CD14-positive monocyte (primary cell): Measurements from ENCODE around the gene ST8SIA3. TPM values are rescaled to one million over a fixed set of nuclear protein-coding genes. Genes with fewer than 3 reads are reported as not detected.

Experiments
- DNase-seq, 3 donors: peaks; one replicate each; pipeline ENCODE4 v3.0.0-alpha.2; 2011 to 2022
- H2AFZ ChIP-seq: 2 replicates; pipeline ENCODE4 v1.6.0; 2012; ENCODE audit warnings: mild to moderate bottlenecking, low read depth, low read length, inconsistent platforms; ENCODE audit not compliant: insufficient read depth, poor library complexity, severe bottlenecking
- H3K27ac ChIP-seq, 2 donors: 1 replicate in 1 of 2; 2 replicates in 1 of 2; pipeline ENCODE4 v1.5.1; 2012 to 2013; ENCODE audit warnings: low read length in 2 of 2, control low read depth in 1 of 2, inconsistent platforms in 1 of 2, low read depth in 1 of 2, mild to moderate bottlenecking in 1 of 2
- H3K27me3 ChIP-seq, 2 donors: one replicate each; pipeline versions ENCODE4 v1.6.0 to v1.6.1; 2011 to 2013; ENCODE audit warnings: low read length in 2 of 2; ENCODE audit not compliant: control insufficient read depth in 2 of 2, insufficient read depth in 2 of 2
- H3K36me3 ChIP-seq, 2 donors: replicated peaks in 1 of 2; 1 replicate in 1 of 2; 2 replicates in 1 of 2; pipeline versions ENCODE4 v1.5.1 to v1.6.1; 2012 to 2013; ENCODE audit warnings: low read length in 2 of 2, control low read depth in 1 of 2, inconsistent platforms in 1 of 2, mild to moderate bottlenecking in 1 of 2; ENCODE audit not compliant: insufficient read depth in 2 of 2, control insufficient read depth in 1 of 2
- H3K4me1 ChIP-seq, 2 donors: 1 replicate in 1 of 2; 2 replicates in 1 of 2; pipeline versions ENCODE4 v1.5.1 to v1.6.1; 2012 to 2013; ENCODE audit warnings: low read length in 2 of 2, control low read depth in 1 of 2, inconsistent platforms in 1 of 2, mild to moderate bottlenecking in 1 of 2, moderate library complexity in 1 of 2; ENCODE audit not compliant: insufficient read depth in 2 of 2, control insufficient read depth in 1 of 2
- H3K4me2 ChIP-seq: replicated peaks from 2 replicates; pipeline ENCODE3; 2012; ENCODE audit warnings: low read length, moderate library complexity, mild to moderate bottlenecking; ENCODE audit not compliant: poor library complexity, severe bottlenecking; ENCODE audit errors: extremely low read depth
- H3K4me3 ChIP-seq, 3 experiments: fragments of 200-600 bp in 1 of 3; sonication (generic) in 1 of 3; replicated peaks in 1 of 3; 1 replicate in 2 of 3; 2 replicates in 1 of 3; pipeline ENCODE4 v1.5.1; 2011 to 2013; ENCODE audit warnings: low read length in 3 of 3, mild to moderate bottlenecking in 3 of 3, control low read depth in 2 of 3, low read depth in 2 of 3, inconsistent platforms in 1 of 3, moderate library complexity in 1 of 3
- H3K79me2 ChIP-seq: 2 replicates; pipeline ENCODE4 v1.6.0; 2012; ENCODE audit warnings: mild to moderate bottlenecking, control low read depth, inconsistent platforms, low read length, moderate library complexity; ENCODE audit not compliant: insufficient read depth
- H3K9ac ChIP-seq: 2 replicates; pipeline ENCODE4 v1.6.0; 2017; ENCODE audit warnings: low read length, mild to moderate bottlenecking; ENCODE audit not compliant: insufficient read depth, poor library complexity, severe bottlenecking
- H3K9me3 ChIP-seq, 2 donors: replicated peaks in 1 of 2; 1 replicate in 1 of 2; 2 replicates in 1 of 2; pipeline versions ENCODE4 v1.5.1 to v1.6.1; 2012 to 2013; ENCODE audit warnings: low read length in 2 of 2, control low read depth in 1 of 2; ENCODE audit not compliant: control insufficient read depth in 1 of 2, insufficient read depth in 1 of 2
- H4K20me1 ChIP-seq: 2 replicates; pipeline ENCODE4 v1.6.0; 2012; ENCODE audit warnings: mild to moderate bottlenecking, low read length, control low read depth, moderate library complexity; ENCODE audit not compliant: insufficient read depth
- H3K27ac Mint-ChIP-seq, 7 donors: one replicate each; pipeline ENCODE4 v1.8.0; 2020; ENCODE audit warnings: mild to moderate bottlenecking in 7 of 7, mixed read lengths in 7 of 7, moderate library complexity in 6 of 7, inconsistent platforms in 2 of 7
- H3K27me3 Mint-ChIP-seq, 3 donors: one replicate each; pipeline ENCODE4 v1.8.0; 2021 to 2022; ENCODE audit warnings: low read depth in 3 of 3, mild to moderate bottlenecking in 3 of 3, mixed read lengths in 3 of 3, moderate library complexity in 3 of 3, inconsistent platforms in 1 of 3
- H3K36me3 Mint-ChIP-seq, 2 donors: one replicate each; pipeline ENCODE4 v1.8.0; 2020; ENCODE audit warnings: mixed read lengths in 2 of 2, inconsistent platforms in 1 of 2, mild to moderate bottlenecking in 1 of 2
- H3K4me1 Mint-ChIP-seq: one replicate; pipeline ENCODE4 v1.8.0; 2020; ENCODE audit warnings: mild to moderate bottlenecking, mixed read lengths
- H3K4me3 Mint-ChIP-seq, 2 donors: one replicate each; pipeline ENCODE4 v1.8.0; 2020; ENCODE audit warnings: mild to moderate bottlenecking in 2 of 2, mixed read lengths in 2 of 2, moderate library complexity in 1 of 2
- H3K9me3 Mint-ChIP-seq, 7 donors: one replicate each; pipeline ENCODE4 v1.8.0; 2020 to 2022; ENCODE audit warnings: mixed read lengths in 7 of 7, mild to moderate bottlenecking in 6 of 7, moderate library complexity in 6 of 7, inconsistent platforms in 2 of 7
- CTCF ChIP-seq: fragments of 200-600 bp; IDR thresholded peaks from one replicate; pipeline ENCODE4 v1.8.0; 2022; ENCODE audit warnings: antibody characterized with exemption, mild to moderate bottlenecking
- WGBS: methylation state at CpG from one replicate; pipeline ENCODE4 v1.1.5; 2013; ENCODE audit warnings: missing lambda C conversion rate; ENCODE audit not compliant: insufficient coverage; 5-methylcytosine and 5-hydroxymethylcytosine counted together
- intact Hi-C, 2 donors: fragments of 100-400 bp; cut with micrococcal nuclease; formaldehyde crosslinking; loops; one replicate each; pipeline versions ENCODE4 v1.15.0 to v1.15.1; 2023
- polyA plus RNA-seq, 3 donors: library from polyadenylated mRNA; depleted of rRNA in 1 of 3; unstranded in 2 of 3; stranded (reverse) in 1 of 3; fragments of 300-500 nt in 2 of 3; fragments of >200 nt in 1 of 3; fragmentation: Illumina TruSeq in 2 of 3; gene quantifications; 1 replicate in 2 of 3; 2 replicates in 1 of 3; pipeline ENCODE4 v1.2.3, GENCODE V29; 2012 to 2021

Gene ST8SIA3
- polyA plus RNA-seq, 3 donors, result not detected

DNA sequence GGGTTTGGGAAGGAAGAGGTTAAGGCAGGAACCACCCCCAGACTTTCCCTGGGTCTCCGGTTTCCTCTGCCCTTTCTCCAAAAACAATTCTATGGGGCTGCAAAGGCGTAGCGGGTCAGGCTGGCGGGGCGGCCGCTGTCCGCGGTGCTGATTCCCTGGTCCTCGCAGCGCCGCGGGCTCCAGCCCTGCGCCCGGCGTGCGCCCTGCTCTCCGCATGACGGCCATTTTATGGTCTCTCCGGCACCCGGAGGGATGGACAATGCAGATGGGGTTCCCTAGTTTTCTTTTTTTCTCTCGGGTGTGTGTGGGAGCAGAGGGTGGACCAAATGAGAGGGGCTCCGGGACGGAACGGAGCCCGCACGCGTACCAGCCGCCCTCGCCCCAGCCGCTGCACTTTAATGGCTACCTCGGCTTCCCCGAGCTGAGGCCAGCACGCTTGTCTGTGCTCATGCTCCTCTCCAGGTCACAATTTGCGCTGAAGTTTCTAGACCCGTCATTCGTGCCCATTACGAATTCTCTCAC is 1.6 kb downstream of the ST8SIA3 start:
- no peaks in the 10 kb centered on the region for H3K36me3 ChIP-seq
- Mint-ChIP-seq H3K27me3 (peaks cover 39 to 52% (median 47%) of the 10 kb centered on the region in 3 donors), H3K27ac (no peak overlapping the region), H3K36me3 (peaks cover 0 to 4% of the 10 kb centered on the region in 2 donors), H3K4me3 (peak overlapping the region in 1 of 2 donors; percentile 76), H3K4me1 (no peaks in the 10 kb centered on the region), H3K9me3 (peaks cover 0 to 18% (median 10%) of the 10 kb centered on the region in 7 donors)
- intact Hi-C loops, result no loop called here
- TF ChIP-seq CTCF, result no peak
- H4K20me1 ChIP-seq, result no peaks in the 10 kb centered on the region
- H3K9me3 ChIP-seq, result peaks cover 6 to 13% of the 10 kb centered on the region in 2 donors
- H3K9ac ChIP-seq, result no peak overlapping the region
- peaks cover 42 to 59% of the 10 kb centered on the region in 2 donors for H3K27me3 ChIP-seq
- H3K4me1 ChIP-seq, result no peaks in the 10 kb centered on the region
- no peaks in the 10 kb centered on the region for H3K79me2 ChIP-seq
- no peak overlapping the region for H3K4me2 ChIP-seq
- H3K4me3 ChIP-seq, result no peak overlapping the region
- no peak overlapping the region for H3K27ac ChIP-seq
- WGBS, result 4% methylated on average over 21 of the region's 37 CpGs
- H2AFZ ChIP-seq, result no peak overlapping the region
- DNase-seq, result no peak

- no peaks in the 10 kb centered on the region for H4K20me1 ChIP-seq
- Mint-ChIP-seq H3K4me1 (no peaks in the 10 kb centered on the region), H3K4me3 (no peak overlapping the region), H3K27ac (no peak overlapping the region), H3K9me3 (peaks cover 0 to 3% (median under 1%) of the 10 kb centered on the region in 7 donors), H3K27me3 (peaks cover 15 to 19% (median 17%) of the 10 kb centered on the region in 3 donors), H3K36me3 (no peaks in the 10 kb centered on the region)
- H2AFZ ChIP-seq, result no peak overlapping the region
- H3K9me3 ChIP-seq, result peaks cover 0 to 3% of the 10 kb centered on the region in 2 donors
- H3K9ac ChIP-seq, result no peak overlapping the region
- H3K36me3 ChIP-seq, result no peaks in the 10 kb centered on the region
- no peak for TF ChIP-seq CTCF
- 93% methylated on average over 2 of the region's 4 CpGs for WGBS
- H3K27me3 ChIP-seq, result peaks cover 15 to 16% of the 10 kb centered on the region in 2 donors
- intact Hi-C loops, result no loop called here
- H3K4me1 ChIP-seq, result no peaks in the 10 kb centered on the region
- DNase-seq, result no peak
- H3K27ac ChIP-seq, result no peak overlapping the region
- no peak overlapping the region for H3K4me3 ChIP-seq
- H3K4me2 ChIP-seq, result no peak overlapping the region
- H3K79me2 ChIP-seq, result no peaks in the 10 kb centered on the region
These were observed 7.1 kb downstream of the ST8SIA3 start for GRCh38 chr18:57359433-57359832.
